Spleen (tissue), 3 donors: ENCODE measurements around the gene ITPKA.

ENCODE experiments used
- POLR2A ChIP-seq, 3 donors: fragments of 450-650 bp; IDR thresholded peaks; one replicate each; pipeline ENCODE4 v1.5.1; 2017; ENCODE audit warnings: antibody characterized with exemption in 3 of 3, mild to moderate bottlenecking in 1 of 3
- POLR2AphosphoS5 ChIP-seq, 3 donors: sonication (generic); formaldehyde crosslinking; IDR thresholded peaks; one replicate each; pipeline ENCODE4 v1.5.1; 2017; ENCODE audit warnings: antibody characterized with exemption in 3 of 3

- TF ChIP-seq POLR2A (IDR thresholded peaks at IDR 0.05) (no peak), POLR2AphosphoS5 (IDR thresholded peaks at IDR 0.05) (no peak)
Observed at GRCh38 chr15:41505776-41506175, 12.1 kb downstream of the ITPKA start.
